Measurements from ENCODE around the gene MCTP2. TPM values are rescaled to one million over a fixed set of nuclear protein-coding genes. Genes with fewer than 3 reads are reported as not detected.
"Not testable (repeated sequence)": the region's sequence is repeated elsewhere in the genome, so short reads cannot be mapped to it uniquely, and the experiment has no call there.

Gene MCTP2
- total RNA-seq, 1 experiment from 2014 or later: 0.18 TPM

DNA sequence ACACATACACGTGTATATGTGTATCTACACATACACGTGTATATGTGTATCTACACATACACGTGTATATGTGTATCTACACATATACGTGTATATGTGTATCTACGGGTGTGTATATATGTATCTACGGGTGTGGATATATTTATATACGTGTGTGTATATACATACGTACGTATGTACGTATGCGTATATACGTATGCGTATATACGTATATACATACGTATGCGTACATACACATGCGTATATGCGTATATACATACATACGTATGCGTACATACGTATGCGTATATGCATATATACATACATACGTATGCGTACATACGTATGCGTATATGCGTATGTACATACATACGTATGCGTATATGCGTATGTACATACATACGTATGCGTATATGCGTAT lies 11.6 kb downstream of the MCTP2 start:
- H3K4me1 ChIP-seq (replicated peaks); H3K4me3 ChIP-seq; H3K9me3 ChIP-seq (replicated peaks); DNase-seq (ENCODE audit: low read depth in 1 of 2, low spot score in 2 of 2); H3K36me3 ChIP-seq; H3K27ac ChIP-seq; H3K27me3 ChIP-seq (replicated peaks): not testable (repeated sequence)

DNA sequence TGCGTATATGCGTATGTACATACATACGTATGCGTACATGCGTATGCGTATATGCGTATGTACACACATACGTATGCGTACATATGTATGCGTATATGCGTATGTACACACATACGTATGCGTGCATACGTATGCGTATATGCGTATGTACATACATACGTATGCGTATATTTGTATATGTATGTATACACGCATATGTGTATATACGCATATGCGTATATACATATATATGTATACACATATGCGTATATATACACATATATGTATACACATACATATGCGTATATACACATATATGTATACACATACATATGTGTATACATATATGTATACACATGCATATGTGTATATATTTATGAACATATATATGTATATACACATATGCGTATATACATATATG lies 12.1 kb downstream of the MCTP2 start:
- H3K4me3 ChIP-seq: no peak overlapping the region
- H3K27ac ChIP-seq: no peak overlapping the region
- no peak for DNase-seq (ENCODE audit: low read depth in 1 of 2, low spot score in 2 of 2)
- no peaks in the 10 kb centered on the region for H3K9me3 ChIP-seq (replicated peaks)
- no peaks in the 10 kb centered on the region for H3K36me3 ChIP-seq
- H3K4me1 ChIP-seq (replicated peaks): no peaks in the 10 kb centered on the region
- H3K27me3 ChIP-seq (replicated peaks): no peaks in the 10 kb centered on the region

DNA sequence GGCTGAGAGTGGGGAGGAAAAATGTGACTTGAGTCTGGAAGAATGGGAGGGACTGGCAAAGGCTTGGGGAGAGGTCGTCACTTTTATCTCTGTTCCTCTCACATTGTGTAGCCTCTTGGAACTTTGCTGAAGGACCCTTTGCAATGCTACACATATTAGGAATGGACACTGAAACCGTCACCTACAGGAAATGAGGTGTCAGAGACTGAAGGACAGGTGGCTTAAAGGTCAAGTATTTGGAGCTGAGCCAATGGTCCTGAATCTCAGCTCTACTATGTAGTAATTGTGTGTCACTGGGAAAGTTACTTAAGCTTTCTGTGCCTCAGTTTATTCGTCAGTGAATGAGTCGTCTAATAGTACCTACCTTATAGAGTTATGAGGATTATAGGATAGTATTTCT lies 14.7 kb downstream of the MCTP2 start:
- DNase-seq (ENCODE audit: low read depth in 1 of 2, low spot score in 2 of 2): no peak
- Histone ChIP-seq H3K36me3 (no peaks in the 10 kb centered on the region), H3K4me3 (no peak overlapping the region)

DNA sequence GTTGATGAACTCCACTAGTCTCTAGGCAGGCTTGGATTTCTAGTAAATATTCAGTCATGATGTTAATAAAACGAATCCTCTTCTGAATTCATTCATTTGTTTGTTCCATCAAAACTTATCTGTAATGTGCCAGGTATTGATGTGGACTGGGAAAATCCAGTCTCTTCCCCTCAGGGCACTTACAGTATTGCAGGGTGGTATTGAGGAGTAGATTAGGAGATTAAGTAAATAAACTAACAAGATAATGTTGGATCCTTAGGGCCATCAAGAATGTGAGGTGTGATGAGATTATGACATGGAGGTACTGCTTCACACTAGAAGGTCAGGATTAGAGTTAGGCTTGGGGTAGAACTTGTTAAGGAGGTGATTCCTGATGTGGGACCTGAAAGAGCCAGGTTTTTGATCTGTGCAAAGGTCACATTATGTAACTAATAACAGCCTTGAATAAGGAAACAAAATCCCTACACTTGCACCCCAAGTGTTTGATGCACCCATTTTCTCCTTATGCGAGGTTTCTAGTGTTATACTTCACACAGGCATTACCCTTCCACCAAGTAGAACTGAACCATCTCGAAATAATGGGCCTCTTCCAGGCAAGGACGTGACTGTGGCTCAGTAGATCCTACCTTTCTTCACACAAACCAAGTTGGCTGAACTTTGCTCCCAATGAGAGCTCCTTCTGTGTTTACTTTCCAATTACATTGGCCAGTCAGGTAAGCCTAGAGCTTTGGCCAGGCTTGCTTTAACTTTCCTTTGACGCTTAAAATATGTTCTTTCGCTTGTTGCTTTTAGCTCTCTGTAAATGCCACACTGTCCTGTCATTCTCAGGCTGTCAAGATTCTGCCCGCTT lies 16.7 kb downstream of the MCTP2 start:
- H3K36me3 ChIP-seq: no peaks in the 10 kb centered on the region
- no peaks in the 10 kb centered on the region for H3K9me3 ChIP-seq (replicated peaks)
- no peak for DNase-seq (ENCODE audit: low read depth in 1 of 2, low spot score in 2 of 2)

More for the DNA sequence above, 14.7 kb downstream of the MCTP2 start:
- H3K4me1 ChIP-seq (replicated peaks): no peaks in the 10 kb centered on the region
- no peak overlapping the region for H3K27ac ChIP-seq
- H3K27me3 ChIP-seq (replicated peaks): no peaks in the 10 kb centered on the region
- H3K9me3 ChIP-seq (replicated peaks): no peaks in the 10 kb centered on the region

DNA sequence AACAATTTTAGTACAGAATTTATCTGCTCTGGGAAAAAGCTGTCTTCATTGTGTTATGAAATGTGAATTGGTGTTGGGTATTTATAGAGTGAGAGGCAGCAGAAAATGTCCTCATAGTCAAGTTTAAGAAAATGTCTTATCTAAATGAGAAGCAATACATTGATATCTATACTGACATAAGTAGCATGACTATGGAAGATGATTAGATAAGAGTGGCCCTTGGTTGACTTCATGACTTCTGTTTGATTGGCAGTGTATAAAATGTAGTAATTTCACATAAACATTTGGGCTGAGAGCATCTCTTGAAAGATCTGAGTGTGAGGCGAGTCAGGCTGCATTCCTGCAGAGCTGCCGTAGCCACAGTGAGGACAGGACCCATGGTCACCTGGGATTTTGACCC lies 19.4 kb downstream of the MCTP2 start:
- H3K4me1 ChIP-seq (replicated peaks): no peaks in the 10 kb centered on the region
- H3K27ac ChIP-seq: no peak overlapping the region
- H3K4me3 ChIP-seq: no peak overlapping the region
- H3K9me3 ChIP-seq (replicated peaks): no peaks in the 10 kb centered on the region
- no peaks in the 10 kb centered on the region for H3K36me3 ChIP-seq
- H3K27me3 ChIP-seq (replicated peaks): no peaks in the 10 kb centered on the region
- DNase-seq (ENCODE audit: low read depth in 1 of 2, low spot score in 2 of 2): no peak

More for the DNA sequence above, 16.7 kb downstream of the MCTP2 start:
- Histone ChIP-seq H3K4me3 (no peak overlapping the region), H3K27ac (no peak overlapping the region), H3K4me1 (replicated peaks) (no peaks in the 10 kb centered on the region), H3K27me3 (replicated peaks) (no peaks in the 10 kb centered on the region)

DNA sequence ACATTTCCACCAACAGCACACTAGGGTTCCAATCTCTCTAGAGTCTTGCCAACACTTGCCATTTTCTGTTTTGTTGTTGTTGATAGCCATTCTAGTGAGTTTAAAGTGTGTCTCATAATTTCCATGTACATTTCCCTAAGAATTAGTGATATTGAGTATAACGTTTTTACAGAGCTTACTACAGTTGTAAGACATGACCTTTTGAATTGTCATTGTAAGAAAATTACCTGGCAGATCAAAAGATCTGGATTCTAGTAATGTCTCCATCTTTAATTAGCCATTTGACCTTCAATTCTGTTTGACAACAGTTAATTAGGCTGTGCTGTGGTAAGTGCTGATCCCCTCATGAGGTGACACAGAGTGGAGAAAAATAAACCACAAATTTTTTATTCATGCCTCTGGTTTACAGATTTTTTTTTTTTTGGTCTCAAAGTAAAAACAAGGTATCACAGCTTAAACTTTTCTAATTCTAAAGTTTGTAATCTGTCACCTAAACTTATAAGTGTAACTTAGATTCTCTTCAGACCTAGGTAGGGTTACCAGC lies 20.9 kb downstream of the MCTP2 start:
- Histone ChIP-seq H3K4me1 (replicated peaks) (no peaks in the 10 kb centered on the region), H3K27me3 (replicated peaks) (no peaks in the 10 kb centered on the region), H3K27ac (no peak overlapping the region), H3K36me3 (no peaks in the 10 kb centered on the region), H3K9me3 (replicated peaks) (no peaks in the 10 kb centered on the region), H3K4me3 (no peak overlapping the region)
- DNase-seq (ENCODE audit: low read depth in 1 of 2, low spot score in 2 of 2): no peak

DNA sequence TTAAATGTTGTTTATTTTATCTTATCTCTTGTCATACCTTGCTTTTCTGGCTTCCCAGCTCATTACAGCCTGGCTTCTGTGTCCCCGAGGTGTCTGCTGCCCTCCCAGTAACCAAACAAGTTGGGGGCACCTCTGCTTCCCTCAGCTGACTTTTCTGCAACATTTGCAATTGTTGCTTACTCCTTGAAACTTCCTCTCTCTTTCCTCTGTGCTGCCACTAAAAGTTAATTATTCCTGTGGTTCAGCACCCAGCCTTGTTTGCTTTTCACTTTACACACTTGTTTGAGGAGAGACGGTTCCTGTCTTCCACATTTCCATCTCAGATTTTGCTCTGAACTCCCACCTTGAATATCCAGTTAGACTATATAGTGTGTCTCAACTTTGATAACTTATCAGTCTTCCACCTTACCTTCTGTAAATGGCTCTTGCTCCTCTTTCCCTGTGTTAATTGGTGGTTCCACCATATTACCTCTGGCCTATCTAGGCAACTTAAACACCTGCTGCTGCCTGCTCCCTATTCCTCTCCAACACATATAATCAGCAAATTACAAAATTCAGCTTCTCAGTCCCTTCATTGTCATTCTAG lies 21.6 kb downstream of the MCTP2 start:
- DNase-seq (ENCODE audit: low read depth in 1 of 2, low spot score in 2 of 2): no peak
- Histone ChIP-seq H3K4me3 (no peak overlapping the region), H3K9me3 (replicated peaks) (no peaks in the 10 kb centered on the region), H3K4me1 (replicated peaks) (no peaks in the 10 kb centered on the region), H3K27ac (no peak overlapping the region), H3K27me3 (replicated peaks) (no peaks in the 10 kb centered on the region), H3K36me3 (no peaks in the 10 kb centered on the region)

DNA sequence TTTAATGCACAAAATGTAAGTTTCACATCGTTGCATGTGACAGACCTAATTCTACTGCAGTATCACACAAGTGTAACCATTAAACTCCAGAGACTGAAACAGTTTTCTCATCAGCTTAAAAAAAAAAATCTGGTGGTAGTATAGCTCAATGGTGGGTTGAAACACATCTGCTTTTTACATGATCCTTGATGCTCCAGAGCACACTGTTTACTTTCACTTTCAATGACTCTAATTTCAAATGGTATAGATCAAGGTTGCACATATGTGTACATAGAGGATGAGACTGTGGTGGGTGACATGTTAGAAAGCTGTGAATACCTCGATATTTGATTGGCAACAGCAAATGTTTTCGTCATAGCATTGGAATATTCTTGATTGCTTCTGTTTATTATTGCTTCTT lies 22.4 kb downstream of the MCTP2 start:
- no peak for DNase-seq (ENCODE audit: low read depth in 1 of 2, low spot score in 2 of 2)
- Histone ChIP-seq H3K4me3 (no peak overlapping the region), H3K4me1 (replicated peaks) (no peaks in the 10 kb centered on the region), H3K27ac (no peak overlapping the region), H3K36me3 (no peaks in the 10 kb centered on the region), H3K9me3 (replicated peaks) (no peaks in the 10 kb centered on the region), H3K27me3 (replicated peaks) (no peaks in the 10 kb centered on the region)

DNA sequence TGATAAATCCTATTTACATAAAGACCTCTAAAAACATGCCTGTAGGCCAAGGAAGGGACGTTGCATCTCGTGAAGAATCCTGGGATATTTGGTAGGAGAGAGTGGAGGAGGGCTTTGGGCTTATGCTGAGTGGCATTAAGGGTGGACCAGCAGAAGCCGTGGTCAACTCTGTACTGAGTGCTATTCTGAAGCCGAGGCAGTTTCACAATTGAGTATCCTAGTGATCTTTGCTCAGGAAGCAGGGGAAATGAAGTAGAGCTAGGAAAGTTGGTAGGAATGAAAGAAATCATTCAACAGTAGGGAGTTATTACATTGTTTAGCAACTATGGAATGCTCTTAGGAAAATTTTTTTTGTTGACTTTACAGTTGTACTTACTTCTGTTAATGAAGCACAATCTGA lies 24.2 kb downstream of the MCTP2 start:
- no peak for DNase-seq (ENCODE audit: low read depth in 1 of 2, low spot score in 2 of 2)

DNA sequence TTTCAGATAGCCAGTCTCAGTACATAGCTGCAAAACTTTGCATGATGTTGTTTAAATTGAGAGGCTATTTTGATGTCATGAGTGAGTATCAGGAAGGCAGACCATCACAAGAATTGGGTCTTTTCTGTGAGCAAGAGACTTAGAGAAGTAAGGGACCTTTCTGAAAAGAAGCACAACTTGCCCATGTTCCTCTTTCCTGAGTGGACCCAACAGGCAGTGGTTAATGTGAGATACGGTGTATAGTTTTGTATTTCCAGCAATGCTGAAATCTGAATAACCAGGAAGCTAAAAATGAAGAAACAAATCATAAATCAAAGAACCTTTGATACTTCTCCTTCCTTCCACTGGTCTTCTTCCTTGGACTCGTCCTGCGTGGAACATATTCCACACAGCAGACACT lies 25.1 kb downstream of the MCTP2 start:
- Histone ChIP-seq H3K9me3 (replicated peaks) (no peaks in the 10 kb centered on the region), H3K4me3 (no peak overlapping the region), H3K4me1 (replicated peaks) (no peaks in the 10 kb centered on the region), H3K27me3 (replicated peaks) (no peaks in the 10 kb centered on the region), H3K27ac (no peak overlapping the region), H3K36me3 (no peaks in the 10 kb centered on the region)
- DNase-seq (ENCODE audit: low read depth in 1 of 2, low spot score in 2 of 2): no peak

More for the DNA sequence above, 24.2 kb downstream of the MCTP2 start:
- Histone ChIP-seq H3K36me3 (no peaks in the 10 kb centered on the region), H3K27me3 (replicated peaks) (no peaks in the 10 kb centered on the region), H3K4me3 (no peak overlapping the region), H3K9me3 (replicated peaks) (no peaks in the 10 kb centered on the region), H3K27ac (no peak overlapping the region), H3K4me1 (replicated peaks) (no peaks in the 10 kb centered on the region)

DNA sequence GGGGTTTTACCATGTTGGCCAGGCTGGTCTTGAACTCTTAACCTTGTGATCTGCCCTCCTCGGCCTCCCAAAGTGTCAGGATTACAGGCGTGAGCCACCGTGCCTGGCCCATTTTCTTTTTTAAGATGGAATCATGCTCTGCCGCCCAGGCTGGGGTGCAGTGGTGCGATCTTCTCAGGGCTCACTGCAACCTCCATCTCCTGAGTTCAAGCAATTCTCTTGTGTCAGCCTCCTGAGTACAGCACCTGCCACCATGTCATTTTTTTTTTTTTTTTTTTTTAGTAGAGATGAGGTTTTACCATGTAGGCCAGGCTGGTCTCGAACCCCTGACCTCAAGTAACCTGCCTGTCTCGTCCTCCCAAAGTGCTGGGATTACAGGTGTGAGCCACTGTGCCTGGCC lies 26.4 kb downstream of the MCTP2 start:
- not testable (repeated sequence) for H3K27ac ChIP-seq; H3K4me1 ChIP-seq (replicated peaks); H3K27me3 ChIP-seq (replicated peaks); H3K9me3 ChIP-seq (replicated peaks); H3K4me3 ChIP-seq; H3K36me3 ChIP-seq; DNase-seq (ENCODE audit: low read depth in 1 of 2, low spot score in 2 of 2)

DNA sequence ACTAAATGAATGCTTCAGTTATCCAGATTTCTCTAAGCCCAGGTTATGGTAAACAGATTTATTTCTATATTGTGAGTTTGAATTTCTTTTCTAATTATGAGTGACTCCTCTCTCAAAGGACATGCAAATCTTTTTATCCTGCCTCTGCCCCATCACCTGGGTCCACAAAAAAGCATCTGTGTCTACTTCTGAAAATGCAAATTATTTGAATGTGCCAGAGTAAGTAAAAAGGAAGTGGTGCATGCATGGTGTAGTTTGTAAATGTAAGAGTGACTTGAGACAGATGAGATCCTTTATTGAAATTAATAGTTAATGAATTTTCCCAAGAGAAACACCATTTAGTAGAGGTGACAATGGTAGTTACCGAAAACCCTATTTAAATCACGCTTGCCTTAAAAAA lies 26.9 kb downstream of the MCTP2 start:
- Histone ChIP-seq H3K9me3 (replicated peaks) (no peaks in the 10 kb centered on the region), H3K4me3 (no peak overlapping the region), H3K27me3 (replicated peaks) (no peaks in the 10 kb centered on the region), H3K27ac (no peak overlapping the region), H3K4me1 (replicated peaks) (peaks cover 2% of the 10 kb centered on the region), H3K36me3 (no peaks in the 10 kb centered on the region)
- no peak for DNase-seq (ENCODE audit: low read depth in 1 of 2, low spot score in 2 of 2)

DNA sequence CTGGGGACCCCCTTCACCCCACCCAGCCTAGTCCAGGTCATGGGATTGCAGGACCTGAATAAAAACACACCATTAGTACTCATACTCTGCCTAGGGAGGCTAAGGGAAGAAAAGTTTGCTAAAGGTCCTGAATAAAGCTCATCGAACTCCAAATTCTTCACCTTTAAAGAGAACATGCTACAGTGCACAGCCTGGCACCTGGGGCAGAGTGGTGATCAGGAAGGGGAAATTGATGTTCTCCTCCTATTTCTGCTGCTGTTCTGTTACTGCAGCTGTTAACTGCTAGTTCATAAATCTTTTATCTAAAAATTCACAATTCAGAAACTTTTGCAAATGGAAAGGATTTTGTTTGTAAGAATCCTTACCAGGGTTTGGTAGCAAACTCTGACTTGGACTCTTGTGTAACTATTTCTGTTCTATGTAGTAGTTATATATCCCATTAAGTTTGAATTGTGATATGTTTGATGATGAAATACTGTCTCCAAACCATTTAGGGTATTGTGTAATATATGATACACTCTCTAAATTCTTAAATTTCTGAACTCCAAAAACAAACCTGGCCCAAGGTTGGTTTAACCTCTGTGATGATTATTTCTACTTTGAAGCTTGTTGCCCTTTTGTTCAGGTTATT lies 27.9 kb downstream of the MCTP2 start:
- H3K36me3 ChIP-seq: no peaks in the 10 kb centered on the region
- DNase-seq (ENCODE audit: low read depth in 1 of 2, low spot score in 2 of 2): no peak
- no peaks in the 10 kb centered on the region for H3K9me3 ChIP-seq (replicated peaks)

DNA sequence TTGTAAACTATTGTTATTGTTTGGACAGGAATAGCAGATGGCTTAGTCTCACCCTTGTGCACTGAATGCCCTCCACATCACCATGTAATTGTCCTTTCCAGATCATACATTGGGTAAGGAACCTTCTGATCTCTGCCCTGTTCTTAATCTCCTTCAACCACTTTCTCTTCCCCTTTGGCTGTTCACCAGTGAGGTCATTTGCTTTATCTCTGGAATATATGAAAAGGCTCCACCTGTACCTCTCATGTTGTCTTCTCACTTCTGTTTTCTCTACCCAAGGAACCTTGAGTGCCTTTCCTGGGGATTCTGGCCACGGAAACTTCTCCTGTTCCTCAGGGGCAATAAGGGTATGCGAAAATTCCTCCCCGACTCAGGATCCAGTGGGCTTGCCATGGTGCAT lies 28.5 kb downstream of the MCTP2 start:
- H3K36me3 ChIP-seq: no peaks in the 10 kb centered on the region
- H3K4me3 ChIP-seq: no peak overlapping the region
- H3K4me1 ChIP-seq (replicated peaks): peaks cover 5% of the 10 kb centered on the region
- H3K9me3 ChIP-seq (replicated peaks): no peaks in the 10 kb centered on the region
- H3K27me3 ChIP-seq (replicated peaks): no peaks in the 10 kb centered on the region
- no peak overlapping the region for H3K27ac ChIP-seq
- no peak for DNase-seq (ENCODE audit: low read depth in 1 of 2, low spot score in 2 of 2)

More for the DNA sequence above, 27.9 kb downstream of the MCTP2 start:
- Histone ChIP-seq H3K27me3 (replicated peaks) (no peaks in the 10 kb centered on the region), H3K4me1 (replicated peaks) (peaks cover 5% of the 10 kb centered on the region), H3K4me3 (no peak overlapping the region), H3K27ac (no peak overlapping the region)

All from SJSA1 (cell line).